ENCODE measurements around the gene ZNF473.

- TF ChIP-seq CTCF (IDR thresholded peaks at IDR 0.05; ENCODE audit: low read depth, low read length) (no peak), EZH2phosphoT487 (IDR thresholded peaks at IDR 0.05; ENCODE audit: low read depth) (no peak)
Observed at GRCh38 chr19:50058425-50058824, 32.6 kb downstream of the ZNF473 start.

Data from OCI-LY3 (cell line).